BJ (cell line): ENCODE results near the gene PDIA6. TPM values are rescaled to one million over a fixed set of nuclear protein-coding genes. Genes with fewer than 3 reads are reported as not detected.

ENCODE experiments used
- CTCF ChIA-PET: fragments of 350-600 bp; formaldehyde crosslinking; extraction: SDS; loops from one replicate; lab custom pipeline; 2021; ENCODE audit warnings: antibody characterized with exemption, inconsistent platforms; lab: Yijun Ruan, JAX
- POLR2A ChIA-PET: fragments of 300-600 bp; sonication (Branson Sonifier 250); formaldehyde crosslinking; extraction: SDS; loops from one replicate; lab custom pipeline; 2021; ENCODE audit warnings: antibody characterized with exemption; lab: Charles Lee
- DNase-seq: peaks from one replicate; pipeline ENCODE4 v3.0.0-alpha.2; 2011; ENCODE audit warnings: low read depth
- H3K27me3 ChIP-seq: 2 replicates; pipeline ENCODE4 v1.6.0; 2011; ENCODE audit warnings: low read length; ENCODE audit not compliant: control insufficient read depth, insufficient read depth
- H3K36me3 ChIP-seq: 2 replicates; pipeline ENCODE4 v1.5.1; 2011; ENCODE audit warnings: low read length; ENCODE audit not compliant: control insufficient read depth, insufficient read depth
- H3K4me3 ChIP-seq: 2 replicates; pipeline ENCODE4 v1.5.1; 2011; ENCODE audit warnings: low read depth, mild to moderate bottlenecking, control low read depth, low read length
- polyA plus RNA-seq: library from polyadenylated mRNA; depleted of rRNA; stranded (reverse); fragments of >200 nt; gene quantifications from 2 replicates; pipeline ENCODE4 v1.2.3, GENCODE V29; 2011; rRNA removed
- small RNA-seq: library from RNA; depleted of rRNA; stranded (forward); fragments of <200 nt; gene quantifications from one replicate; pipeline ENCODE3, GENCODE V24; 2012; ENCODE audit warnings: low replicate concordance, low read depth; ENCODE audit not compliant: insufficient read length
- TF ChIP-seq, protein P1 (sequence below): IDR thresholded peaks from 2 replicates; pipeline ENCODE4 v1.5.1; 2011; ENCODE audit warnings: low read depth, mild to moderate bottlenecking, control low read depth, inconsistent platforms, low read length, moderate library complexity; ENCODE audit not compliant: insufficient read depth

Gene PDIA6
- polyA plus RNA-seq, 1 experiment = 238 TPM

DNA sequence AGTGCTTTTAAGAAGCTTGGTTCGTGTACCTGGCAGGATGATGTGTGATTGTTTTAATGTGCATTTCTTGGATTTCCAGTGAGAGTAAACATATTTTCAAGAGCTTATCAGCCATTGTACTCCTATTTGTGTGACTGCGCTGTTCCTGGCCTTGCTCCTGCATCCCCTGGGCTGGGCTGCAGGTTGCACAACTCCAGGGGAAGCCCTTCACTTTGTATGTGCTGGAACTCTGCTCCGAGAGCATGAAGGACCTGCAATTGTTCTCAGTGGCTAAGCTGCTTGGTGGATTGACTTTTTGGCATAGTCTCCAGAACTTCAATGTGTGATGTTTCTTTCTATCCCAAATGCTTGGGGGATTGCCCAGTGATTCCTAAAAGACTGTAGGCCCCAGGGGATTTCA is 72.4 kb downstream of the PDIA6 start:
- Histone ChIP-seq H3K36me3 (no peaks in the 10 kb centered on the region), H3K4me3 (no peak overlapping the region), H3K27me3 (peaks cover 2% of the 10 kb centered on the region; the same call in 1 of the 2 replicates)
- ChIA-PET CTCF (no interaction called here), POLR2A (no interaction called here)
- TF ChIP-seq, protein P1, sequence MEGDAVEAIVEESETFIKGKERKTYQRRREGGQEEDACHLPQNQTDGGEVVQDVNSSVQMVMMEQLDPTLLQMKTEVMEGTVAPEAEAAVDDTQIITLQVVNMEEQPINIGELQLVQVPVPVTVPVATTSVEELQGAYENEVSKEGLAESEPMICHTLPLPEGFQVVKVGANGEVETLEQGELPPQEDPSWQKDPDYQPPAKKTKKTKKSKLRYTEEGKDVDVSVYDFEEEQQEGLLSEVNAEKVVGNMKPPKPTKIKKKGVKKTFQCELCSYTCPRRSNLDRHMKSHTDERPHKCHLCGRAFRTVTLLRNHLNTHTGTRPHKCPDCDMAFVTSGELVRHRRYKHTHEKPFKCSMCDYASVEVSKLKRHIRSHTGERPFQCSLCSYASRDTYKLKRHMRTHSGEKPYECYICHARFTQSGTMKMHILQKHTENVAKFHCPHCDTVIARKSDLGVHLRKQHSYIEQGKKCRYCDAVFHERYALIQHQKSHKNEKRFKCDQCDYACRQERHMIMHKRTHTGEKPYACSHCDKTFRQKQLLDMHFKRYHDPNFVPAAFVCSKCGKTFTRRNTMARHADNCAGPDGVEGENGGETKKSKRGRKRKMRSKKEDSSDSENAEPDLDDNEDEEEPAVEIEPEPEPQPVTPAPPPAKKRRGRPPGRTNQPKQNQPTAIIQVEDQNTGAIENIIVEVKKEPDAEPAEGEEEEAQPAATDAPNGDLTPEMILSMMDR = no peak
- DNase-seq = no peak

DNA sequence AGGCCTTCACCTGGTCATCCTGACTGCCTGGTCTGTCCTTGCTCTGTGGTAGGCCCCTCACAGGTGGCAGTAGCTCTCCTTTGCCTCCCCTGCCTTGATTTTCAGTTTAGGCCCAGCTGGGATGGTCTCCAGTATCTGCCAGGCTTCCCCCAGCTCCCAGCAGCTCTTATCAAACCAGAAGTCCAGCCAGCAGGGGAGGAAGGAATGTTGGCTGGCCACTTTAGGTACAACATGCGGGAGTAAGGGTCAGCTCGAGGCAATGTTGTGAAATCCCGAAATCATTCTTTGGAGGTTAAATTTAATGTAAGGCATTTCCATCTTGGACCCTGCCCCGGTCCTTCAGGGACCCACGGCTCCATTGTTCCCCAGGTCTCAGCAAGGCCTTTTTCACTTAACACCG is 74.4 kb downstream of the PDIA6 start:
- no peak overlapping the region for H3K4me3 ChIP-seq
- ChIA-PET CTCF (no interaction called here), POLR2A (no interaction called here)
- no peak for DNase-seq
- no peaks in the 10 kb centered on the region for H3K36me3 ChIP-seq
- peaks cover 10% of the 10 kb centered on the region for H3K27me3 ChIP-seq
- TF ChIP-seq, protein P1 = no peak

DNA sequence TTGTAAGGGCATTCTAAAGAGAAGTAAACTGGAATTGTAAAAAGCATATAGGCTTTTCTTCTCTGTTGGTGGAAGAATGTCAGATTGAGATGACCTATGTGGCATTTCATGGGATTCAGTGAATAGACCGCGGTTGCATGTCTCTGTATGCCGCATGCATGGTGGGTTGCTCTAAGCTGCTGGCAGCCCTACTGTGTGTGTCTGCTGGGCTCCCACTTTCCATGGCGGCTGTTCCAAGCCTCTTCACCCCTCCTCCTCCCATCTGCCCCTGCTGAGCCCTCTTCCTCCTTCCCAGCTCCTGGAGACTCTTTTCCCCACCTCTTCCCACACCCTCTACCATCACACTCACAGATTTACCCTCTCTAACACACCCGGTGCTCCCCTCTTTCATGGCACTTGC is 78.6 kb downstream of the PDIA6 start:
- TF ChIP-seq, protein P1 = no peak
- Histone ChIP-seq H3K27me3 (peaks cover 10% of the 10 kb centered on the region), H3K36me3 (no peaks in the 10 kb centered on the region), H3K4me3 (no peak overlapping the region)
- ChIA-PET CTCF (no interaction called here), POLR2A (no interaction called here)
- DNase-seq = no peak

DNA sequence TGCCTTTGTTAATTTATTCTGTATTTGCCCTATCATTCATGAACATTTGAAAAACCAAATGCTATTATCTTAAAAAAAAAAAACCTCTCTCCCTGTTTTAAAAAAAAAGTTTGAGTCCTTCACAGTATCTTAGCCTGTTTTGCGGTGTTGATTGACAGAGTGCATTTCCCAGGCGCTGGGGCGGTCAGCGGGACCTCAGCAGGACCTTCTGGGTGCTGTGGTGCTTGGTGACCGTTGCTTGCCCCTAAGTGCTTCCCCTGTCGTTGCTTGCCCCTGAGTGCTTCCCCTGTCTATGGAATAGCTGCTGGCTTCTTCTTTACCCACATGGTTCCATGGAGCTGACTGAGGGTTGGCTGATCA is 79.0 kb downstream of the PDIA6 start:
- TF ChIP-seq, protein P1 = no peak
- CTCF ChIA-PET = no interaction called here
- POLR2A ChIA-PET = no interaction called here
- no peak for DNase-seq
- Histone ChIP-seq H3K36me3 (no peaks in the 10 kb centered on the region), H3K27me3 (peaks cover 8% of the 10 kb centered on the region), H3K4me3 (no peak overlapping the region)

Small RNAs within 50 kb of the gene (small RNA-seq; reads per million reads assigned to genes)
- gene RNU7-138P (not detected), gene RNU7-176P (not detected)

Other genes with a start within 250 kb of the PDIA6 start
- gene NOL10, start 122.8 kb downstream of the PDIA6 start, polyA plus RNA-seq = 13.6 and 20.3 TPM in 2 replicates
- 0.04 and 0.12 TPM in 2 replicates for gene ATP6V1C2, start 91.2 kb downstream of the PDIA6 start, polyA plus RNA-seq
- not detected in 2 replicates for gene KCNF1, start 99.1 kb upstream of the PDIA6 start, polyA plus RNA-seq